DOHH2 (cell line): ENCODE results near the gene APLP1.

Source experiments
- H3F3A ChIP-seq: fragments of 200-600 bp; sonication (generic), shearing (Covaris generic); 2 replicates; pipeline ENCODE4 v1.6.0; 2016; ENCODE audit warnings: antibody characterized with exemption, mild to moderate bottlenecking; ENCODE audit not compliant: control insufficient read depth, insufficient read depth
- H3K27ac ChIP-seq: fragments of 200-600 bp; sonication (generic); 2 replicates; pipeline ENCODE4 v1.5.1; 2014; ENCODE audit warnings: low read depth, mild to moderate bottlenecking, low read length, moderate library complexity
- H3K27me3 ChIP-seq: fragments of 200-600 bp; sonication (generic); 2 replicates; pipeline ENCODE4 v1.6.1; 2014; ENCODE audit warnings: mild to moderate bottlenecking, low read length, mixed read lengths; ENCODE audit not compliant: control insufficient read depth
- H3K36me3 ChIP-seq: fragments of 200-600 bp; sonication (generic); 2 replicates; pipeline ENCODE4 v1.6.1; 2014; ENCODE audit warnings: mild to moderate bottlenecking, low read length, moderate library complexity, mixed read lengths; ENCODE audit not compliant: control insufficient read depth
- H3K4me1 ChIP-seq: fragments of 200-600 bp; sonication (generic); 2 replicates; pipeline ENCODE4 v1.6.1; 2014; ENCODE audit warnings: mild to moderate bottlenecking, low read length, mixed read lengths; ENCODE audit not compliant: control insufficient read depth
- H3K4me2 ChIP-seq: fragments of 200-600 bp; sonication (generic); 2 replicates; pipeline ENCODE4 v1.6.0; 2014; ENCODE audit warnings: mild to moderate bottlenecking, low read length, moderate library complexity
- H3K4me3 ChIP-seq: fragments of 200-600 bp; sonication (generic); 2 replicates; pipeline ENCODE4 v1.5.1; 2014; ENCODE audit warnings: mild to moderate bottlenecking, low read length, mixed read lengths
- H3K79me2 ChIP-seq: fragments of 200-600 bp; sonication (generic); 2 replicates; pipeline ENCODE4 v1.6.1; 2014; ENCODE audit warnings: mild to moderate bottlenecking, low read length, mixed read lengths; ENCODE audit not compliant: control insufficient read depth
- H3K9me2 ChIP-seq: fragments of 200-600 bp; sonication (generic); replicated peaks from 2 replicates; pipeline ENCODE4 v1.6.1; 2014; ENCODE audit warnings: mild to moderate bottlenecking, low read length, mixed read lengths; ENCODE audit not compliant: control insufficient read depth
- H3K9me3 ChIP-seq: fragments of 200-600 bp; sonication (generic); 2 replicates; pipeline ENCODE4 v1.6.1; 2014; ENCODE audit warnings: antibody characterized with exemption, low read length, mixed read lengths; ENCODE audit not compliant: control insufficient read depth, insufficient read depth
- H4K20me1 ChIP-seq: fragments of 200-600 bp; sonication (generic); 2 replicates; pipeline ENCODE4 v1.6.0; 2014; ENCODE audit warnings: low read depth, mild to moderate bottlenecking, antibody characterized with exemption, low read length, moderate library complexity; ENCODE audit not compliant: control insufficient read depth, insufficient read depth
- CTCF ChIP-seq: fragments of 200-600 bp; sonication (generic); IDR thresholded peaks from one replicate; pipeline ENCODE4 v1.5.1; 2014; ENCODE audit warnings: antibody characterized with exemption, mild to moderate bottlenecking, low read depth, low read length; ENCODE audit not compliant: poor library complexity, severe bottlenecking
- EZH2phosphoT487 ChIP-seq: fragments of 200-600 bp; sonication (generic); IDR thresholded peaks from 2 replicates; pipeline ENCODE4 v1.6.1; 2017; ENCODE audit warnings: borderline replicate concordance, mild to moderate bottlenecking, antibody characterized with exemption, low read length, moderate library complexity, mixed read lengths

The APLP1 gene

GRCh38 chr19:35887197-35887596 lies 18.8 kb downstream of the APLP1 start:
- Histone ChIP-seq H3K36me3 (peaks cover 52% of the 10 kb centered on the region), H3K27ac (no peak overlapping the region), H3K9me3 (no peaks in the 10 kb centered on the region), H3K9me2 (no peaks in the 10 kb centered on the region), H3F3A (peaks cover 22% of the 10 kb centered on the region), H4K20me1 (0 out of 2 replicates have a peak, but pooled peaks cover 4% of the 10 kb centered on the region), H3K27me3 (no peaks in the 10 kb centered on the region), H3K4me1 (peaks cover 11% of the 10 kb centered on the region), H3K4me3 (no peak overlapping the region), H3K4me2 (no peak overlapping the region), H3K79me2 (no peaks in the 10 kb centered on the region)
- no peak for TF ChIP-seq EZH2phosphoT487
- TF ChIP-seq CTCF = no peak

GRCh38 chr19:35888398-35888797 lies 20.0 kb downstream of the APLP1 start:
- Histone ChIP-seq H3K79me2 (no peaks in the 10 kb centered on the region), H3K36me3 (peaks cover 63% of the 10 kb centered on the region), H3K27ac (no peak overlapping the region), H3K27me3 (no peaks in the 10 kb centered on the region), H3K4me3 (no peak overlapping the region), H3K9me2 (no peaks in the 10 kb centered on the region), H4K20me1 (0 out of 2 replicates have a peak, but pooled peaks cover 4% of the 10 kb centered on the region), H3K4me1 (peaks cover 6% of the 10 kb centered on the region), H3K9me3 (no peaks in the 10 kb centered on the region), H3F3A (peaks cover 19% of the 10 kb centered on the region), H3K4me2 (no peak overlapping the region)
- TF ChIP-seq EZH2phosphoT487 (no peak), CTCF (no peak)

GRCh38 chr19:35889370-35890112 lies 21.2 kb downstream of the APLP1 start:
- H3K27me3 ChIP-seq = no peaks in the 10 kb centered on the region
- H3K79me2 ChIP-seq = peaks cover 3% of the 10 kb centered on the region; the same call in 1 of the 2 replicates
- H3F3A ChIP-seq = peaks cover 19% of the 10 kb centered on the region
- no peaks in the 10 kb centered on the region for H3K4me1 ChIP-seq
- TF ChIP-seq CTCF = no peak
- no peak for TF ChIP-seq EZH2phosphoT487
- H3K9me3 ChIP-seq = no peaks in the 10 kb centered on the region
- H3K36me3 ChIP-seq = peaks cover 74% of the 10 kb centered on the region
- H3K9me2 ChIP-seq = no peaks in the 10 kb centered on the region
- H3K4me2 ChIP-seq = no peak overlapping the region
- 0 out of 2 replicates have a peak, but pooled peaks cover 4% of the 10 kb centered on the region for H4K20me1 ChIP-seq
- H3K27ac ChIP-seq = no peak overlapping the region
- H3K4me3 ChIP-seq = no peak overlapping the region
